ENCODE data around the gene ENTPD8.

The ENTPD8 gene, protein sequence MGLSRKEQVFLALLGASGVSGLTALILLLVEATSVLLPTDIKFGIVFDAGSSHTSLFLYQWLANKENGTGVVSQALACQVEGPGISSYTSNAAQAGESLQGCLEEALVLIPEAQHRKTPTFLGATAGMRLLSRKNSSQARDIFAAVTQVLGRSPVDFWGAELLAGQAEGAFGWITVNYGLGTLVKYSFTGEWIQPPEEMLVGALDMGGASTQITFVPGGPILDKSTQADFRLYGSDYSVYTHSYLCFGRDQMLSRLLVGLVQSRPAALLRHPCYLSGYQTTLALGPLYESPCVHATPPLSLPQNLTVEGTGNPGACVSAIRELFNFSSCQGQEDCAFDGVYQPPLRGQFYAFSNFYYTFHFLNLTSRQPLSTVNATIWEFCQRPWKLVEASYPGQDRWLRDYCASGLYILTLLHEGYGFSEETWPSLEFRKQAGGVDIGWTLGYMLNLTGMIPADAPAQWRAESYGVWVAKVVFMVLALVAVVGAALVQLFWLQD

DNA sequence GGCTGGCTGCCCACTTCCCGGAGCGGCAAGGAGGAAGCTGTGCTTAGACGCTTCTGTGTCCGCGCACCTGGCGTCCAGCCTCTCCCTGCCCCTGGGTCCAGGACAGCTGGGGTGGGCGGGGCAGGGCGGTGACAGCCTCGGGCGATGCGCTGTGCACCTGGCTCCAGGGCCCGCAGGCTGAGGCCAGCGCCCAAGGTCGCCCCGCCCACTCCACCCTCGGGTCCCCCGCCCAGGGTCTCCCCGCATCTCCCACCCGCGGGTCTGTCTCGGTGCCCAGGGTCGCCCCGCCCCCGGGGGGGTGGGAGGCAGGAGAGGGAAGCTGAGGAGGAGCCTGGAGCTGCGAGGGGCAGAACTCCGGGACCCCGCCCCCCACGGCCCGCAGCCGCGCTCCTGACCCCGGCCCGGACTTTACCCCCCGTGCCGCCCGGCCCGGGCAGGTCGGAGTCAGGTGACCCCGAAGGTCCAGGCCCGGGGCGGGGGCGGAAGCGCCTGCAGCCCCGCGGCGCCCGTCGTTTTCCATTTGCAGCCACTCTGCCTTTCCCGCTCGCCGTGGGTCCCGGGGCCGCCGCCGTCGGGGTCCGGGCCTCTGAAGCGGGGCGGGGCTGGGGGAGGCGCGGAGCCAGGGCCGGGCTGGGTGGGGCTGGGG lies at the start of gene ENTPD8:
TSS of gene ENTPD8 (minus strand) at position 69 of the 646 bp plus-strand sequence. CDS start 3,072 bp downstream, outside the sequence.
- peak; percentile 21 for DNase-seq

DNA sequence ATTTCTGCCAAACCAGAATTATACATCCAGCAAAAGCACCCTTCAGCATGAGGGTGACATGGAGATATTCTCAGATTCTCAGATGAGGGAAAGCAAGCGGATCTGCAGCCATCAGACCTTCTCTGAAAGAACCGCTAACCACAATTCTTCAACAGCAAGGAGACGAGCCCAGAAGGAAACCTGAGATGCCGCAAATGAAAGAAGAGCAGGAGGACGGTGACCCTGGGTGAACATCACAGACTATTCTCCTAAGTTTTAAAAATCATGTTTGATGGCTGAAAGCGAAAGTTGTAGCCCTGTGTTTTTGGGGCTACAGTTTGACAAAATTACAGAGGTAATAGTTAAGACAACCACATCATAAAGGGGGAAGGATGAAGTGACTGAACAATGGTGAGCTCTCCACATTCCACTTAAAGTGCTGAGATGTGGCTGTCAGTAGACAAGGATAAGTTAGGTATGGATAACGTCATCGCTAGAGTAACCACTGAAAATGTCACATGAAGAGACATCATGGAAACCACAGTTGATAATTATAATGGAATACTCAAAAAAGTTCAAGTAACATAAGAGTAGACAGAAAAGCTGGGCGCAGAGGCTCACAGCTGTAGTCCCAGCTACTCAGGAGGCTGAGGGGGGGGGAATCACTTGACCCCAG lies 49.5 kb upstream of the ENTPD8 start:
- no peak for DNase-seq

DNA sequence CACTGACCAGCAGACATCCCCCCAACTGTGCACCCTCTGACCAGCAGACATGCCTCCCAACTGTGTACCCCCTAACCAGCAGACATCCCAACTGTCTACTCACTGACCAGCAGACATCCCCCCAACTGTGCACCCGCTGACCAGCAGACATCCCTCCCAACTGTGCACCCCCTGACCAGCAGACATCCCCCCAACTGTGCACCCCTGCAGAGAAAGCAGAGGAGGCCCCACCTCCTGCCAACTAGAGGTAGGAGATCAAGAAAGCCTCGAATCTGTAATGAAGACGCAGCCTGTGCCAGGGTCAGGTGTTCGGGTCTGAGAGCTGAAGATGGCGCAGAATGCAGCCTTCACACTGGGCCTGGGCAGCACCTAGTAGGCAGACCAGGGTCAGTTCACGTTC lies 47.7 kb upstream of the ENTPD8 start:
- no peak for DNase-seq

DNA sequence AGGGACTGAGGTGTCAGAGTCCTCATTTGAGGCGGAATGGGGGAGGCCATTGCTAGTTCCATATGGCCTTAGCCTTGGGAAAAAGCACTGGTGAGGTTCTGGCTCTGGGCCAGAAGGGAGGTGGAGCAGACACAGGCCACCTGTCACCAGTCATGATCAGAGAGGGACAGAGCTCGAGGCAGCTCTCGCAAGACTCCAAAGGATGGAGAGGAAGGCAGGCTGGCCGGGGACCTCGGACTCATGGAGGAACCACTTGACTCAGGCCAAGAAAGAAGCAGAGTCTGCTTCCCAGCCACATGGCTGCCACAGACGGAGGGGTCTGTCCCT lies 47.1 kb upstream of the ENTPD8 start:
- no peak for DNase-seq

DNA sequence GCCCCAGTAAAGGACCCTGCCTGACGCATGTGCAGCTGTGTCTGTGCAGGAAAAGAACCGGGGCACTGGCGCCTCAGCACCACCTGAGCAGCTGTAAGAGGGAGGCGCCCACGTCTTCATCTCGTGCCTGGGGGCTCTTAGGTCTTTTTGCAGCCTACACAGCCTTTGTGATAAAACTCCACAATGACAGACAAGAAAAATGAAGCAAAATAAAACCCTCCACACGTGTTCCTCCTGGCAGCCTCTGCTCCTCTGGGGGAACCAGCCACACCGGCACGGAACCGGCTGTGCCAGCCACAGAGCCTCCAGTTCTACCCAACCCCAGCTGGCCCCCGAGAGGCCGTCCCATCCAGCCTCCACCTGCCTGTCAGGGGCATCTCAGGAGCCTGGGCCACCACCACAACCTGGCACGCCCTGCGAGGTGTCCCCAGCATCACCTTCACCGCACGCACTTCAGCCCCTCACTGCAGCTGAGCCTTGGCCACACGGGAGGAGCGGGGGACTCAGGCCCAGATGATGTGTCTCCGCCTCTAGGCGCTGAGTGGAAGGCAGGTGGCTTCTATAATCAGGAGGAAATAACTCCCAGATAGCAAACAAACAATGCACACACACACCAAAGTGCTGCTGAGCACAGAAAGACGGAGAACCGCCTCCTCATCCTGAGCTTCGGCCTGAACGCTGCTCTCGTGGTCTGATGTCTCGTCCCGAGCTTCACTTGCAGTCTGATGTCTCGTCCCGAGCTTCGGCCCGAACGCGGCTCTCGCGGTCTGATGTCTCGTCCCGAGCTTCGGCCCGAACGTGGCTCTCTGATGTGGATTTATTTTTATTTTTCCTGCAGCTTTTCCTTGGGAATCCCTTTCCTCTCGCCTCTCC lies 46.5 kb upstream of the ENTPD8 start:
- DNase-seq: no peak

DNA sequence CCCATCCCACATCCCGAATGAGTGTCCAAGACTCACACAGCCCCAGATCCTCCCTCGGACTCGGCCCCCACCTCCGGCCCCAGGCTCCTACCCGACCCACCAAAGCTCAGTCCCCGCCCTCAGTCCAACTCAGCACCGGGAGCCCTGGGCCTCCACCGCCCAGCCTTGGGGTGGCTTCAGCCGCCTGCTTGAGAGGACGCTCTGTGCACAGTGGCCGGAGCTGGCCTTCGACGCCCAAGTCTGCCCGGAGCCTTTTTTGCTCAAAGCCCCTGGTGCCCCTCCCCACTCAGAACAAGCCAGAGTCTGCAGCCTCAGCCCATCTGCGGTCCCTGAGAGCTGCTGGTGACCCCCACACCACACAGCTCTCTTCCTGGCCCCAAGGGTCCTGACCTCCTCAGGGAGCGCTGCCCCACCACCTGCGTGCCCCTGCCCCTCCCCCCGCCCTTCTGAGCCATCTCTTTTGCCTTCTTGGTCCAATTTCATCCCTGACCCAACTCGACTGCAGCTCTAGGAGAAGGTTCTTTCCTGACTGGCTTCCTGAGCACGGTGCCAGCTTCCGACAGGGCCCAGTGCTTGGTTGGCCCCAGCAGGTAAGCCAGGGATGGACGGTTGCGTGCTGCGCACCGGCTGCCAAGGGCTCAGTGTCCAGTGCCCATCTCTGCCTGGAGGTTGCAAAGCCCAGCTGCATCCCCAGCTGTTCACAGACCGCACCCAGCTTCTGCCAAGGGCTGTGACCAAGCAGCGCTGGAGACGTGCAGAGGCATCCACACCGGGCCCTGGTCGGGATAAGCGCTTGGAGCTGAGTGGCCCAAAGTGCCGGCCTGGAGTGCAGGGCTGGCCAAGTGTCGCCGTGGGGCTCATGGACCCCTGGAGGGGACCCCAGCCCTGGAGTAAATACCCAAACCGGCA lies 45.6 kb upstream of the ENTPD8 start:
- DNase-seq: no peak

DNA sequence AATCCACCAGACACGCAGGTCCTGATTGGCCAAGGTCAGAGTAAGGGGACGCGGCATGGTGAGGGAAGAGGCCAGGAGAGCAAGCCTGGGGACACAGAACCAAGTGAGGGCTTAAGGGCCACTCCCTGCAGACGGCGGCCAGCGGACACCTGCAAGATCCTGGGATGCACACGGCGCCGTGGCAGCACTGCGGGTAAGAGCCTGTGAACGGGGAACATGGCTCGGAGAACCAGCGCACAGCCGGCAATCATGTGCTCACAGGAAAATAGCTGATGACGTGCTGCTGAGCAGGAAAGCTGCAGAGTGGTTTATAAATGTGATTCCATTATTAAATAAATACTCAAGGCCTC lies 45.0 kb upstream of the ENTPD8 start:
- DNase-seq: no peak

DNA sequence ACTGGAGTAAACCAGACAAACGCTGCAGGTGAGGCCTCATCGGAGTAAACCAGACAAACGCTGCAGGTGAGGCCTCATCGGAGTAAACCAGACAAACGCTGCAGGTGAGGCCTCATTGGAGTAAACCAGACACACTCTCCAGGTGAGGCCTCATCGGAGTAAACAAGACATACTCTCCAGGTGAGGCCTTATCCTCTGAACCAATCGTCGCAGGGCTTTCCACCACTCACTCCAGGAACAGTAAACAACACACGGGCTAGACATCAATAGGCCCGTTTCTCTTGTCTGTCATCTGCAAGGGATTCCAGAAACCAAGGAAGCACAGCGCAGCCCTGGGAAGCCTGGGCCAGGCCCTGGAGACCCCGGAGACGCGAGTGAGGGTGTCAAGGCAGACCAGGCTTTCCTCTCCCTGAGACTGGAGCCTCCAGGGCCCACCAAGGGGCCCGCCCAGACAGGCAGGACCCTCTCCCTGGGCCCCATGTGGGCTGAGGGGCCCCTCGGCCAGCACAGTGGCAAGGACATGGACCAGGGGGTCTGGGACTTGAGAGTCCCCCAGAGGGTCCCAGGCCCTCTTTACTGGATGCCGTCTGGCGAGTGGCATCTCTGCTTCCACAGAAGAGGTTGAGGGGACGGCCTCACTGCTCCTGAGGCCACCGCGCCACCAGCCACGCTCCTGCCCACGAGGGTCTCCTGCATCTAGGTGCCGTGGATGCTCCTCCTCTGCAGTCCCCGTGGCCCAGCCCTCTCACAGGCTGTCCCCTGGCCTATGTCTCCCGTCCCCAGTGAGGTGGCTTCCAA lies 44.4 kb upstream of the ENTPD8 start:
- DNase-seq: no peak

DNA sequence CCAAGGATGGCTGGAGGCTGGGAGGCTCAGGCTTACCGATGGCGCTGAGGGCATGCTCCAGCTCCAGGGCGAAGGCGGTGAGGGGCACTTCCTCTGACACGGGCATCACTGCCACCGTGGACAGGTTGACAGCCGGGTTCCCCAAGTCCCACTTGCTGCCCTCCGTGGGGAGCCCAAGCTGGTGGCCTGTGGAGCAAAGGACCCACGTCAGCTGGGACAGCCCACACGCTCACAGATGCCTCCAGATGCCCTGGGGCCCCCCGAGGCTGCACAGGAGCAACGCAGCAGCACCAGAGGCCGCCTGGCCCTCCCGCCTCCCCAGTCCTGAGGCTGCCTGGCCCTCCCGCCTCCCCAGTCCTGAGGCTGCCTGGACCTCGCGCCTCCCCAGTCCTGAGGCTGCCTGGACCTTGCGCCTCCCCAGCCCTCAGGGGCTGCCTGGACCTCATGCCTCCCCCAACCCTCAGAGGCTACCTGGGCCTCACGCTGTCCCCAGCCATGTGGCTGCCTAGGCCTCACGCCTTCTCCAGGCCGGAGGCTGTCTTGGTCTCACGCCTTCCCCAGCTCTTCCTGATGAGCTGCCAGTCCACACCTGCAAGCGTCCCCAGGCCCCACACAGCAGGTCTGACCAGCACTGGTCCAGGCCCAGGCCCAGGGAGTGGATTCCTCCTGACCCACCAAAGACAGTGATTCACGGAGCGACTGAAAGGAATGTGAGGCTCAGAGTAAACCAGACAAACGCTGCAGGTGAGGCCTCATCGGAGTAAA lies 43.6 kb upstream of the ENTPD8 start:
- DNase-seq: no peak

DNA sequence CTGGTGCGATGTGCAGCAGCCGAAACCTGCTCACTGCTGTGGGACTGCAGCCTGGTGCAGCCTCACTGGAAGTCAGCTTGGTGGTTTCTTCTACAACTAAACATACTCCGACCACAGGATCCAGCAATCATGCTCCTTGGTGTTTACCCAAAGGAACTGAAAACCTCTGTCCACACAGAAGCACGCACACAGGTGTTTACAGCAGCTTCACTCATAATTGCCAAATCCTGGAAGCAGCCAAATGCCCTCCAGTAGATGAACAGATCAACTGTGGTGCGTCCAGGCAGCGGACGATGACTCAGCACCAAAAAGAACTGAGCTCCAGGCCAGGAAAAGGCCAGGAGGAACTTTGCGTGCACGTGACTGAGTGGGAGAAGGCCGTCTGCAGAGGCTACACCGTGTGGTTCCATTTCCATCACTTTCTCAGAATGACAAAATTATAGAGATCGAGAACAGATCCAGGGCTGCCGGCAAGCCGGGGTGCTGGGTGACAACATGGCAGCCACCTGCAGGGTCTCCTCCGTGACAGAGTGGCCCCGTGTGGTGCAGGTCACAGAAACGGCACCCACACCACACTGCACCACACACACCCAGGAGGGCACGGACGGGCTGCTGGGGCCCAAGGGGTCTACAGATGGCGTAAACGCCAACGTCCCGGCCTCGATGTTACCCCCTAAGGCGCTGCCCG lies 41.1 kb upstream of the ENTPD8 start:
- DNase-seq: no peak

DNA sequence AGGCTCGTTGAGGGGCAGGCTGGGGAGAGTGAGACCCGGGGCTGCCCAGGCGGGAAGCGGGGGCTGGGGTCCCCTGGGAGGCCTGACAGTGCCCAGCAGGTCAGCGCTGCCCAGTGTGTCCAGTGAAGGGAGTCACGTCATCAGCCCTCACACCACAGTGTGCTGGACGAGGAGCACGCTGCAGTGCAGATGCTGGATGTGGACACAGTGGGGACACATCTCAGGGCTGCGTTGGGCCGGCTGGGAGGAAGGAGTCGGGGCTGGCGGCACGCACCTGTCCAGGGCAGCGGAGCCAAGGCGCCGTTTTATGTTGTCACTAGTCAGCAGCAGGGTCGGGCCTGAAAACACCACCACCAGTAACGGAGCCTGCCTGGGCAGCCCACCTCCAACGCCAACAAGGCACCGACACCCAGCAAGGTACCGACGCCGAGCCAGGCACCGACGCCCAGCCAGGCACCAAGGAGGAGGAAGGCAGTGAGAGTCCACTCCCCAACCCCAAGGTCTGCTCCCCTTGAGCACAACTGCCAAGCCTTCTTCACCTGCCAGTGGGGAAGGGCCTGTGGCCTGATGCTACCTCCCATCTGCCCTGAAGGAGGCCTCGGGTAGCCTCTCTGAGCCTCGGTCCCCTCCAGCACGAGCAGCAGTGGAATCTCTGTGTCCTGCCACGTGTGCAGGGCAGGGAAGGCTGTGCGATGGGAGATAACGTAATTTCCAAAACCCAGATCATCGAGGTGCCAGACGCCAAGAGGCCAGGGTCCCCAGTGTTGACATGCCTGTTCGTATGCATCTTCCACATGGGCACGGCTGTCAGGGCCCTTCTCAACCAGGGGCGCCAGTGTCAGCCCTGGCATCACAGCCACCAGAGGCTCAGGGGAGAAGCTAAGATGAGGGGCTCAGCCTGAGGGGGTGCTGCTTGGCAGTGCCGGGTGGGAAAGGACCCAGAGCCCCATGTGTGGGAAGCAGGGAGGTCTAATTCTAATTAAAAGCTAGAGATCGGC lies 39.8 kb upstream of the ENTPD8 start:
- DNase-seq: no peak

DNA sequence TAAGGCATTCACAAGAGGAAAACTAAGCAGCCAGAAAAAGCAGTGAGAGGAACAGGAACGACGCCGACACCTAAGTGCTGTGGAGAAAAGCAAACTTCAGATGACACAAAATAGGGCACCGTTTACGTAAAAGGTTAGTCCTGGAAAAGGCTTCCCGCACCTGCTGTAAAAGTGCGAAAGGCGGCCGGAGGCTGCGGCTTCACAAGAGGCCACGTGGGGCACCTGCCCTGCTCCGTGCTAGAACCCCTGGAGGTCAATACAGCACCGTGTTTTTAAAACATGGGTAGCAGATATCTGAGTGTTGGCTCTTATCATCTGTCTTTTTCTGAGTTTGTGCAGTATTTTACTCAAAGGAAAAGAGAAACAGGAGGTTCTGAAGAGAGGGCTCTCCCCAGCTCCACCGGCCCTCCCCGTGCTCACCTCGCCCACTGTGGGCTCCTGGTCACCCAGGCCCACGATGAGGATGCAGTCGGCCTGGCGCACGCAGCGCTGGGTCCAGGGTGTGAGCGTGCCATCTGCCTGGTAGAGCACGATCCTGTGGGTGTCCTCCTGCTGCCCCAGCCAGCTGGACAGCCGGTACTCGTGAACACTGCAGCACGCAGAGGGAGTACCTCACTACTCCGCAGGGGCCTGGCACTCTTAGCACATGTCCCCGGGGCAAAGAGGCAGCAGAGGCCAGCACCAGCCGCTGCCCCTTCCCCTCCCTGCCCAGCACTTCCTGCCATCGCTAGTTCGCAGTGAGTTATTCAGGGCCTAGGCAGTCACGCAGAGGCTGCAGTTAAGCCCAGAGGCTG lies 38.9 kb upstream of the ENTPD8 start:
- DNase-seq: no peak

DNA sequence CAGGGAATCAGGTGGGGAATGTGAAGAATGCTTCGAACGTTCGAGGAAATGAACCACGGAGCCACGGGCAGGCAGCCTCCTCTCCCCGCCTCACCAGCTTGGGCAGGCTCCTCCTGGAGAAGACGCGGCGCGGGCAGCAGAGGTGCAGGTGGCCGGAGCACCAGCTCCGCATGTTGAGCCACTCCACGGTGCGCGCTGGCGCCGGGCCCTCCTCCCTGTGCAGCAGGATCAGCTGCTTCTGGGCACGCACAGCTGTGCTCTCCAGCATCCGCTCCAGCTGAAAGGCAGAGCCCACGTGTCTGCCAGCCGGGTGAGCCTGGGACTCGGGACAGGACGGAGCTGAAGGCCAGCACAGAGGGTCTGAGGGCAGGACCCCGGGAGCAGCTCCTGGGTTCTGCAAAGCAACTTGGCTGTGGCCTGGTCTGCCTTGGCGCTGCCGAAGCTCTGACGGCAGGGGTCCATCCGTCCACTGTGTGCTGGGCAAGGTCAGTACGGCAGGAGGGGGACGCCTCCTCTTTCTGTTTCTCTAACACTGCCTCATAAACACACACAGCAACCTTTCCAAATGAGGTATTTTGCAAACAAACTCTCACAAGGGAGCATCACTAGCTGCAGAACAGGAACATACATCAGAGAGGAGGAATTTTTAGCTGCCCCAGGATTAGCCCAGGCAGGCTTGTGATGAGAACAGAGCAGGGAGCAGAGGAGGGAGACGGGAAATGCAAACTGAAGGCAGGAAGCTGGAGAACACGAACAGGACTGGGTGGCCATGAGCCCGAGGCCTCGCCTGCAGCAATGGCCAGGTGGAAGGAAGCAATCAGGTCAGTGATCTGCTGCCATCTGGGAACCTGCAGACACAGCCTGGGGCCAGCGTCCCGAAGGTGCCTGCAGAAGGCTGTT lies 38.1 kb upstream of the ENTPD8 start:
- DNase-seq: no peak

DNA sequence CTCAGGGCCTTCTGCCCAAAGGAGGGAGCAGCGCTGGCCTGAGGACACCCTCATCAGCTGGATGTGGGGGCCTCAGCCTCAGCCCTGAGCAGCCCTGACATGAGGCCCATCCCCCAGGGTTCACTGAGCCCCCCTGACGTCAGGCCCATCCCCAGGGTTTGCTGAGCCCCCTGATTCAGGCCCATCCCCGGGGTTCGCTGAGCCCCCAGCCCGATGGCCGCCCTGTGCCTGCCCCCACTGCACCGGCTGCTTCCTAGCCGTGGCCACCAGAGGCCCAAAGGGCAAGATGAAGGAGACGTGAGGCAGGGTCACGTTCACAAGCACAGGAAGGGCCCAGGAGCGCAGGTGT lies 37.4 kb upstream of the ENTPD8 start:
- no peak for DNase-seq

DNA sequence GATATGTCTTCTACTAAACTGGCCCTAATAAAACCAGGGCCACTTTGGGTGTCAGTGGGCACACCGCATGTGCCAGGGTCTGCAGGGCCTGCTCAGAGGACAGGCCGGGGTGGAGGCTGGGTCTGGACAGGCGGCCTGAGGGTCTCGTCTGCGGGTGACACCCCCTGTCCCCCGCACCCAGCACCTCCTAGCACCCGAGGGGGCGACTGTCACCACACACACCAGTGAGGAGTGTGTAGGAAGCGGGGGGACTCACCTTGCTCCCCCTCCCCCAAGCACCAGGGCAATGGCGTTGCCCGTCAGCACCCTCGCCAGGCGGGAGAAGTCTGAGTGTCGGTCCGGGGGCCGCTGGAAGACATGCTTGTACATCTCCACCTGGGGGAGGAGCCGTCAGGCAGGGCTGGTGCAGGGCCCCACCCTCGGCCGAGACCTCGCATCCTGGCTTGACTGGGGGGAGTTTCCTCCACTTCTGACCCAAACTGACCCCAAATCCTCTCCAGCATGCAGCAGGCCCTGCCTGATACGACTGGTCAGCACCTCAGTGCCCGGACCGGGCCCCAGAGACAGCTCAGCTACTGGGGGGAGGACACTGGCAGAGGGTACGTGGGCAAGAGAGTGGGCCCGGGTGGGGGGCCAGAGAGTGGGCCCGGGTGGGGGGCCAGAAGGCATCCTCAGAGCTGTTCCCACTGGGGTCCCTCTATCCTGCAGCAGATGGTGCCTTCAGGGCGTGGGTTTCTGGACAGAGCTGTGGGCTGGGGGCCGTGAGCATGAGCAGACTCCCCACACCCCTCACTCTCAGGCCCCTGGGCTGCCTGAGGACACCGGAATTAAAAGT lies 36.8 kb upstream of the ENTPD8 start:
- DNase-seq: no peak

DNA sequence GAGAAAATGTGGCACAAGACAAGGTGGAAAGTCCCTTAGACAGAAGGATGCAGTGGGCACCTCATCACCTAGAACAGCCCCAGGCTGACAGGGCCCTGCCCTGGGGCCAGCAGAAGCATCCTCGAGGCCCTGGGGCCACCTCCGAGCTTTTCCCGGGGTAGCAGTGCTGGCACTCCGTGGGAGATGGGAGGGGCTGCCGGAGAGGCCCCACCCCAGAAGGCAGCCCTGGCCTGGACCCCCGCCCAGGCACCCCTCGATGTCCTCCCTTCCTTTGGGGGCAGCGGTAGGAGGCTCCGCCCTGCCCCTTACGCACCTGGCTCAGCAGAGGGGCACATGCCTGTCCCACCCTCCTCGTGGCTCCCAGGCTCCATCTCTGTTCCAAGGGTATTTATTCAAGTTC lies 35.7 kb upstream of the ENTPD8 start:
- no peak for DNase-seq

Data from activated CD8-positive, alpha-beta memory T cell treated with anti-CD3 and anti-CD28 coated beads, Interleukin-2, amount 50 U/mL, for 4 hours (primary cell).